SU-DHL-6 (cell line): Measurements from ENCODE around the gene HS3ST4.

Source experiments
- H2AFZ ChIP-seq: fragments of 200-600 bp; sonication (generic); 2 replicates; pipeline ENCODE4 v1.6.1; 2014; ENCODE audit warnings: low read depth, mild to moderate bottlenecking, moderate library complexity, mixed read lengths, antibody characterized with exemption, low read length; ENCODE audit not compliant: severe bottlenecking
- H3F3A ChIP-seq: fragments of 200-600 bp; shearing (Covaris generic); 2 replicates; pipeline ENCODE4 v1.6.0; 2016; ENCODE audit warnings: antibody characterized with exemption, mild to moderate bottlenecking; ENCODE audit not compliant: insufficient read depth
- H3K27ac ChIP-seq: fragments of 200-600 bp; sonication (generic); 2 replicates; pipeline ENCODE4 v1.5.1; 2016; ENCODE audit warnings: low read depth, mild to moderate bottlenecking, low read length, moderate library complexity, mixed read lengths
- H3K27me3 ChIP-seq: fragments of 200-600 bp; sonication (generic), shearing (Covaris generic); 2 replicates; pipeline ENCODE4 v1.6.0; 2014; ENCODE audit warnings: mild to moderate bottlenecking, low read length
- H3K36me3 ChIP-seq: fragments of 200-600 bp; sonication (generic); 2 replicates; pipeline ENCODE4 v1.6.1; 2014; ENCODE audit warnings: mild to moderate bottlenecking, low read length, mixed read lengths
- H3K4me2 ChIP-seq: fragments of 300-600, 200-600 bp; shearing (Covaris generic), sonication (generic); 2 replicates; pipeline ENCODE4 v1.6.0; 2014; ENCODE audit warnings: low read length, low read depth, mild to moderate bottlenecking; ENCODE audit not compliant: poor library complexity, severe bottlenecking
- H3K4me3 ChIP-seq: fragments of 200-600 bp; sonication (generic); 2 replicates; pipeline ENCODE4 v1.5.1; 2014; ENCODE audit warnings: antibody characterized with exemption, low read length, mild to moderate bottlenecking, mixed read lengths; ENCODE audit not compliant: insufficient read depth, poor library complexity, severe bottlenecking
- H3K79me2 ChIP-seq: fragments of 200-600 bp; sonication (generic); 2 replicates; pipeline ENCODE4 v1.6.1; 2014; ENCODE audit warnings: mild to moderate bottlenecking, low read length, moderate library complexity; ENCODE audit not compliant: insufficient read depth
- H3K9ac ChIP-seq: fragments of 200-600 bp; sonication (generic); 2 replicates; pipeline ENCODE4 v1.7.0; 2014; ENCODE audit warnings: mild to moderate bottlenecking, low read length
- H3K9me2 ChIP-seq: fragments of 200-600 bp; sonication (generic); replicated peaks from 2 replicates; pipeline ENCODE4 v1.6.1; 2014; ENCODE audit warnings: low read length; ENCODE audit not compliant: insufficient read depth
- H3K9me3 ChIP-seq: fragments of 200-600 bp; sonication (generic); 2 replicates; pipeline ENCODE4 v1.6.1; 2014; ENCODE audit warnings: low read length, mixed read lengths; ENCODE audit not compliant: insufficient read depth
- H4K20me1 ChIP-seq: fragments of 200-600 bp; sonication (generic); 2 replicates; pipeline ENCODE4 v1.6.1; 2014; ENCODE audit warnings: low read depth, mild to moderate bottlenecking, antibody characterized with exemption, low read length, moderate library complexity, mixed read lengths
- EZH2phosphoT487 ChIP-seq: fragments of 200-600 bp; sonication (generic), shearing (Covaris generic); conservative IDR thresholded peaks from 2 replicates; pipeline ENCODE4 v1.6.1; 2018; ENCODE audit warnings: mild to moderate bottlenecking, antibody characterized with exemption, low read length, moderate library complexity, mixed read lengths
- TF ChIP-seq, protein P1 (sequence below): fragments of 200-600 bp; sonication (generic); IDR thresholded peaks from one replicate; pipeline ENCODE4 v1.5.1; 2017; ENCODE audit warnings: antibody characterized with exemption, mild to moderate bottlenecking, low read length, moderate library complexity; ENCODE audit not compliant: insufficient read depth, poor library complexity, severe bottlenecking

The HS3ST4 gene

DNA sequence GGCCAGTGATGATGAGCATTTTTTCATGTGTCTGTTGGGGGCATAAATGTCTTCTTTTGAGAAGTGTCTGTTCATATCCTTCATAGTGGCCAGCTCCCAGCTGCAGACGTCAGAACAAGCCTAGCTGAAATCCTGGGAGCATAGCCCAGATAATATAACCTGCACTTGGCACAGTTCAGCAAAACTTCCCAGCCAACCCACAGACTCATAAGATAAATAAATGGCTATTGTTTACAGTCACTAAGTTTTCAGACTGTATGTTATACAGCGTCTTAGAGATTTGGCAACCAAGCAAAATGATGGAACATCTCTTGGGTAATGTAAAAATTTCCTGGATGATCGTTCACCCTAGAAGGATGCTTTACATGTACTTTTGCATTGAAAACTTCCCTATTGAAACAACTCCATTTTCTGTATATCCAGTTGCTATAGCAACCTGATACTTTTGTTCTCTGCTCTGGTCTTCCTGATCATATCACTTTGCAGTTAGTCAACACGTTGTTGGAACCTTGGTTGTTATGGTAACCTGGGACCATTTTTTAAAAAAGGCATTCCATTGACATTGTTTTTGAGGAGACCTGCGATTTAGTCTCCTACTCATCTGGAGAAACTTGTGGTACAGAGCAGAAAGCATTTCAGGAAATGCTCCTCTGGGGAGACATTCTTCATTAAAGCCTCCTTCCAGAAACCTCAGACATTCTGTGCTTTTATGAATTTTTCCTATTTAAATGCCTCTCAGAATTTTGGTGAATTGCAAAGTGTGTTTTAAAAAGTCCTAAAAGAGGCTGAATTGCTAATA lies 378.7 kb downstream of the HS3ST4 start:
- Histone ChIP-seq H3K27me3 (no peaks in the 10 kb centered on the region), H3K79me2 (no peaks in the 10 kb centered on the region), H3K36me3 (no peaks in the 10 kb centered on the region), H3K9me3 (no peaks in the 10 kb centered on the region), H4K20me1 (no peaks in the 10 kb centered on the region), H2AFZ (no peak overlapping the region), H3K27ac (no peak overlapping the region), H3F3A (no peaks in the 10 kb centered on the region), H3K9me2 (no peaks in the 10 kb centered on the region), H3K9ac (no peak overlapping the region), H3K4me3 (no peak overlapping the region), H3K4me2 (no peak overlapping the region)
- TF ChIP-seq, protein P1, sequence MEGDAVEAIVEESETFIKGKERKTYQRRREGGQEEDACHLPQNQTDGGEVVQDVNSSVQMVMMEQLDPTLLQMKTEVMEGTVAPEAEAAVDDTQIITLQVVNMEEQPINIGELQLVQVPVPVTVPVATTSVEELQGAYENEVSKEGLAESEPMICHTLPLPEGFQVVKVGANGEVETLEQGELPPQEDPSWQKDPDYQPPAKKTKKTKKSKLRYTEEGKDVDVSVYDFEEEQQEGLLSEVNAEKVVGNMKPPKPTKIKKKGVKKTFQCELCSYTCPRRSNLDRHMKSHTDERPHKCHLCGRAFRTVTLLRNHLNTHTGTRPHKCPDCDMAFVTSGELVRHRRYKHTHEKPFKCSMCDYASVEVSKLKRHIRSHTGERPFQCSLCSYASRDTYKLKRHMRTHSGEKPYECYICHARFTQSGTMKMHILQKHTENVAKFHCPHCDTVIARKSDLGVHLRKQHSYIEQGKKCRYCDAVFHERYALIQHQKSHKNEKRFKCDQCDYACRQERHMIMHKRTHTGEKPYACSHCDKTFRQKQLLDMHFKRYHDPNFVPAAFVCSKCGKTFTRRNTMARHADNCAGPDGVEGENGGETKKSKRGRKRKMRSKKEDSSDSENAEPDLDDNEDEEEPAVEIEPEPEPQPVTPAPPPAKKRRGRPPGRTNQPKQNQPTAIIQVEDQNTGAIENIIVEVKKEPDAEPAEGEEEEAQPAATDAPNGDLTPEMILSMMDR: no peak

DNA sequence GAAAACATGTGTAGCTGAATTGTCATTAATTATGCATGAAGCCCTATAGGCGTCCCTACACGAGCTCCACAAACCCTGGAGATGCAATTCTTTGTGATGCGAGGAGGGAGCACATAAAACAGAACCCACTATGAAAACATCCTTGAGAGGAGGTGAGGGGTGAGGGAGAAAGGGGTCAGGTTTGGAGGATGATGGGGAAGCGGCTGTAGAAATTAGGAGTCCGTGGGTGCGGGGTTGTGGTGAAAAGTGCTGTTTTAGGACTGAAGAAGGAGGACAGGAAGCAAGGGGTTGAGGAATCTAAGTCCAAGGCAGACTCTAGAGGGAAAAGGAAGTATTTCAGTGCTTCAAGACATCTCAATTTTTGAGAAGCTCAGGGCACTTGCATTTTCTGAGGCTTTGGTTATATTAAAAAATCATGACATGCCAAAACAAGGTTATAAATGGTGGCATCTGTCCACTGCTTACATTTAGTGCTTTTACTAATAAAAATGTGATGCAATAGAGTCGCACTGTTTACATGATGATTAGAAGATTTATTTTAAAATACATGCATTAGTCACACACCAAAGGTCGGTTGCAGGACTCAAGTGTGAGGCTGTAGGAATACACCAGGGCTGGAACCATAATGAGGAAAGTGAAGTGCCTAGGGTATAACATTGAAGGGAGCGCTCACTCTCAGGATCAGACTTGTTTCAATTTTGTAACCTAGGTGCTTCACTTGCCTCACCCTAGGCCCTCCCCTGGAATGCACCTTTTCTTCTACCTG lies 379.5 kb downstream of the HS3ST4 start:
- no peak overlapping the region for H3K27ac ChIP-seq
- H3K9ac ChIP-seq: no peak overlapping the region
- no peak overlapping the region for H3K4me3 ChIP-seq
- H3K27me3 ChIP-seq: no peaks in the 10 kb centered on the region
- H3K9me3 ChIP-seq: no peaks in the 10 kb centered on the region
- H2AFZ ChIP-seq: no peak overlapping the region
- TF ChIP-seq, protein P1: no peak
- no peak for TF ChIP-seq EZH2phosphoT487
- H3F3A ChIP-seq: no peaks in the 10 kb centered on the region
- no peaks in the 10 kb centered on the region for H4K20me1 ChIP-seq
- no peaks in the 10 kb centered on the region for H3K9me2 ChIP-seq
- H3K79me2 ChIP-seq: no peaks in the 10 kb centered on the region
- no peaks in the 10 kb centered on the region for H3K36me3 ChIP-seq
- no peak overlapping the region for H3K4me2 ChIP-seq

DNA sequence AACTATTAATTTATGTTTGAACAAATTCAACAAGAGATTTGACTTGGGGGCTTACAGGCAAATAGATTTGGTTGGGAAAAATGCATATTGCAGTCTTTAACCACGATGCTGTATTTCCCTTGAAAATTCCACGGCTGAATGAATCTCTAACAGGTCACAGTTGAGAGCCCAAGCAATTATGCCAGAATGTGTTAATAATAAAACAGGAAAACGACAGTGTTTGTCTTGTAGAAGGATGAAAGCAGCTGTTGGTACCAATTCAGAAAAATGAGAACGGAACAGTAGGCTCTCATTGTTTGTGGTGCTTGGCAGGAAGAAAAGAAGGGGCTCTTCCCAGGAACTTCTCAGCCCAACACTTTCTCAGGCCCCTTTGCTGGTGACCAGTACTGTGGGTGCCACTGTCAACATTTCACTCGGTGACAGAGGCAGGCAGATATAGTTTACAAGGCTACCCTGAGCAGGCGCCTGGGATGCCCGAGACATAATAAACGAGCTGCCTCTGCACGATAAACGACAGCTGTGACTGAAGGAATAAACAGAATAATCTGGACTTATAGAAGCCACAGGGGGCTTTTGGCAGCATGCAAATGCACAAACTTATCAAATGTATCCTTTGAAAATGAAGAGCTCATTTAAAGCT lies 387.1 kb downstream of the HS3ST4 start:
- Histone ChIP-seq H3K4me3 (no peak overlapping the region), H3K4me2 (no peak overlapping the region), H3K9me3 (no peaks in the 10 kb centered on the region), H3K27me3 (no peaks in the 10 kb centered on the region), H3K9me2 (no peaks in the 10 kb centered on the region), H4K20me1 (no peaks in the 10 kb centered on the region), H3K36me3 (no peaks in the 10 kb centered on the region), H3K9ac (no peak overlapping the region), H3K27ac (no peak overlapping the region), H2AFZ (no peak overlapping the region), H3F3A (no peaks in the 10 kb centered on the region), H3K79me2 (no peaks in the 10 kb centered on the region)
- TF ChIP-seq EZH2phosphoT487: no peak
- TF ChIP-seq, protein P1: no peak
